ENCODE data around the gene MYOF. TPM values are rescaled to one million over a fixed set of nuclear protein-coding genes. Genes with fewer than 3 reads are reported as not detected.
A peak's percentile ranks its signal among the peaks of the same experiment; 100 is the strongest.

MYOF gene
- total RNA-seq, 4 donors from 2014 or later, result 39.6 to 70.4 (median 59.2) TPM

DNA sequence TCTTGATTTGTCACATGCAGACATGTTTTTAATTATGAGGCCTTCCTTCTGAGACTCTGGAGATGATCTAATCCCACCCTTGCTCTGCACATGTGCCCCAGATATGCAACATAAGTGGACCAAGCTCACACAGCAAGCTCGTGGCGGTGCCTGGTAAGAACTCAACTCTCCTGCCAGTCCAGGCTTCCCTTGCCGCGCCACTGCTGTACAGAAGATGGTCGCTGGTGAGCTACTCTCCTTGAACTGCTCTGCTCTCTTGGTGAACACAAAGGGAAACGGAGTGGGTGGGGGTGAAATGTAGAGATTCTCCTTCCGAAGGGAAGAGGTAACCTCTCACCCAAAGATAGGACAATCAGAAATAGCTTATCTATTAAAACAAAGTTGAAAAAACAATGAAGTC, 25.7 kb downstream of the MYOF start:
- Histone ChIP-seq H3K36me3 (peaks cover 0 to 10% (median 0%) of the 10 kb centered on the region in 3 donors), H3K27me3 (no peaks in the 10 kb centered on the region), H3K27ac (peak overlapping the region in 2 of 4 donors; percentile 38 to 82), H3K9me3 (no peaks in the 10 kb centered on the region), H3K4me3 (no peak overlapping the region), H3K4me1 (peaks cover 0 to 41% (median 18%) of the 10 kb centered on the region in 4 donors)
- TF ChIP-seq POLR2A (IDR thresholded peaks at IDR 0.05) (no peak), EP300 (IDR thresholded peaks at IDR 0.05) (no peak)
- TF ChIP-seq, protein P1, sequence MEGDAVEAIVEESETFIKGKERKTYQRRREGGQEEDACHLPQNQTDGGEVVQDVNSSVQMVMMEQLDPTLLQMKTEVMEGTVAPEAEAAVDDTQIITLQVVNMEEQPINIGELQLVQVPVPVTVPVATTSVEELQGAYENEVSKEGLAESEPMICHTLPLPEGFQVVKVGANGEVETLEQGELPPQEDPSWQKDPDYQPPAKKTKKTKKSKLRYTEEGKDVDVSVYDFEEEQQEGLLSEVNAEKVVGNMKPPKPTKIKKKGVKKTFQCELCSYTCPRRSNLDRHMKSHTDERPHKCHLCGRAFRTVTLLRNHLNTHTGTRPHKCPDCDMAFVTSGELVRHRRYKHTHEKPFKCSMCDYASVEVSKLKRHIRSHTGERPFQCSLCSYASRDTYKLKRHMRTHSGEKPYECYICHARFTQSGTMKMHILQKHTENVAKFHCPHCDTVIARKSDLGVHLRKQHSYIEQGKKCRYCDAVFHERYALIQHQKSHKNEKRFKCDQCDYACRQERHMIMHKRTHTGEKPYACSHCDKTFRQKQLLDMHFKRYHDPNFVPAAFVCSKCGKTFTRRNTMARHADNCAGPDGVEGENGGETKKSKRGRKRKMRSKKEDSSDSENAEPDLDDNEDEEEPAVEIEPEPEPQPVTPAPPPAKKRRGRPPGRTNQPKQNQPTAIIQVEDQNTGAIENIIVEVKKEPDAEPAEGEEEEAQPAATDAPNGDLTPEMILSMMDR (IDR thresholded peaks at IDR 0.05), result no peak
- 83 to 93% methylated on average over 7 of the region's 7 CpGs for WGBS, 2 donors
- no peak for DNase-seq (ENCODE audit: low spot score in 2 of 2)

- H3K9me3 ChIP-seq, result no peaks in the 10 kb centered on the region
- H3K4me3 ChIP-seq, result no peak overlapping the region
- no peaks in the 10 kb centered on the region for H3K27me3 ChIP-seq
- H3K27ac ChIP-seq, result peak overlapping the region in 2 of 4 donors; percentile 21 to 25
- H3K4me1 ChIP-seq, result peaks cover 0 to 32% (median 16%) of the 10 kb centered on the region in 4 donors
- TF ChIP-seq EP300 (IDR thresholded peaks at IDR 0.05) (no peak), POLR2A (IDR thresholded peaks at IDR 0.05) (no peak)
- TF ChIP-seq, protein P1 (IDR thresholded peaks at IDR 0.05), result no peak
- no peak for DNase-seq (ENCODE audit: low spot score in 2 of 2)
- WGBS, 2 donors, result 96% methylated on average over 7 of the region's 7 CpGs
- peaks cover 0 to 26% (median 0%) of the 10 kb centered on the region in 3 donors for H3K36me3 ChIP-seq
Measured at GRCh38 chr10:93454736-93455135, 27.4 kb downstream of the MYOF start.

- TF ChIP-seq EP300 (IDR thresholded peaks at IDR 0.05) (no peak), POLR2A (IDR thresholded peaks at IDR 0.05) (no peak)
- TF ChIP-seq, protein P1 (IDR thresholded peaks at IDR 0.05), result no peak
- peaks cover 0 to 32% (median 0%) of the 10 kb centered on the region in 3 donors for H3K36me3 ChIP-seq
- WGBS, 2 donors, result 71 to 81% methylated on average over 2 of the region's 2 CpGs
- peaks cover 0 to 26% (median 13%) of the 10 kb centered on the region in 4 donors for H3K4me1 ChIP-seq
- no peak overlapping the region for H3K4me3 ChIP-seq
- peak overlapping the region in 2 of 4 donors; percentile 21 to 25 for H3K27ac ChIP-seq
- no peak for DNase-seq (ENCODE audit: low spot score in 2 of 2)
- no peaks in the 10 kb centered on the region for H3K9me3 ChIP-seq
- H3K27me3 ChIP-seq, result no peaks in the 10 kb centered on the region
Measured at GRCh38 chr10:93454146-93454545, 28.0 kb downstream of the MYOF start.

GRCh38 chr10:93452143-93452542, 30.0 kb downstream of the MYOF start:
- peaks cover 0 to 35% (median 0%) of the 10 kb centered on the region in 3 donors for H3K36me3 ChIP-seq
- TF ChIP-seq, protein P1 (IDR thresholded peaks at IDR 0.05), result no peak
- TF ChIP-seq POLR2A (IDR thresholded peaks at IDR 0.05) (no peak), EP300 (IDR thresholded peaks at IDR 0.05) (no peak)

GRCh38 chr10:93451244-93451947, 30.7 kb downstream of the MYOF start:
- Histone ChIP-seq H3K4me3 (no peak overlapping the region), H3K9me3 (no peaks in the 10 kb centered on the region), H3K27ac (no peak overlapping the region), H3K36me3 (peaks cover 0 to 35% (median 0%) of the 10 kb centered on the region in 3 donors), H3K27me3 (no peaks in the 10 kb centered on the region), H3K4me1 (peaks cover 0 to 3% (median under 1%) of the 10 kb centered on the region in 4 donors)
- TF ChIP-seq POLR2A (IDR thresholded peaks at IDR 0.05) (no peak), EP300 (IDR thresholded peaks at IDR 0.05) (no peak)
- TF ChIP-seq, protein P1 (IDR thresholded peaks at IDR 0.05), result no peak
- 74 to 76% methylated on average over 7 of the region's 7 CpGs for WGBS, 2 donors
- no peak for DNase-seq (ENCODE audit: low spot score in 2 of 2)

More at GRCh38 chr10:93452143-93452542, 30.0 kb downstream of the MYOF start:
- H3K27me3 ChIP-seq, result no peaks in the 10 kb centered on the region
- H3K4me3 ChIP-seq, result no peak overlapping the region
- H3K9me3 ChIP-seq, result no peaks in the 10 kb centered on the region
- DNase-seq (ENCODE audit: low spot score in 2 of 2), result no peak
- peaks cover 0 to 6% (median 0%) of the 10 kb centered on the region in 4 donors for H3K4me1 ChIP-seq
- WGBS, 2 donors, result 49 to 53% methylated on average over 2 of the region's 2 CpGs
- H3K27ac ChIP-seq, result no peak overlapping the region
